Measurements from ENCODE around the gene STAMBP. TPM values are rescaled to one million over a fixed set of nuclear protein-coding genes. Genes with fewer than 3 reads are reported as not detected.

Gene STAMBP
- total and polyA plus RNA-seq, 2 of the 13 experiments (the other 11 are each of a cell fraction or from before 2014, with no cell fraction given), result 49.6 to 53.2 TPM

DNA sequence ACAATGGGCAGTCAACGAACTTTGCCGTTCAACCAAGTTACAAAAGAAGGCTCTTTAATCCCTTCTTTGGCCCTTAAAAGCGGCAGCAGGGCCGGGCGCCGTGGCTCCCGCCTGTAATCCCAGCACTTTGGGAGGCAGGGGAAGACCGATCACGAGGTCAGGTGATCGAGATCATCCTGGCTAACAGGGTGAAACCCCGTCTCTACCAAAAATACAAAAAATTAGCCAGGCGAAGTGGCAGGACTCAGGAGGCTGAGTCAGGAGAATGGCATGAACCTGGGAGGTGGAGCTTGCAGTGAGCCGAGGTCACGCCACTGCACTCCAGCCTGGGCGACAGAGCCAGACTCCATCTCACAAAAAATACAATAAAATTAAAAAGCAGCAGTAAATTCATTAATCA is 45.4 kb upstream of the STAMBP start (continued):
- TF ChIP-seq PHF8 (CRISPR knock-in tag; IDR thresholded peaks at IDR 0.05) (peak; percentile 42), JUND (CRISPR knock-in tag; IDR thresholded peaks at IDR 0.05) (peak; percentile 88), ZNF136 (CRISPR knock-in tag; IDR thresholded peaks at IDR 0.05; ENCODE audit: low read depth) (peak; percentile 54; the same call in 1 of the 2 replicates), ZNF629 (CRISPR knock-in tag; conservative IDR thresholded peaks at IDR 0.05) (peak; percentile 92), ZNF121 (CRISPR knock-in tag; IDR thresholded peaks at IDR 0.05) (peak; percentile 73), ZNF891 (CRISPR knock-in tag; IDR thresholded peaks at IDR 0.05) (0 out of 2 replicates have a peak, but pooled peaks have one; percentile 27), ZNF501 (CRISPR knock-in tag; IDR thresholded peaks at IDR 0.05) (peak; percentile 88), SOX5 (CRISPR knock-in tag; IDR thresholded peaks at IDR 0.05; ENCODE audit: borderline replicate concordance) (peak; percentile 24; the same call in 1 of the 2 replicates), JUN (CRISPR knock-in tag; IDR thresholded peaks at IDR 0.05) (peak; percentile 61; the same call in 1 of the 2 replicates)
- TF ChIP-seq, protein P1, sequence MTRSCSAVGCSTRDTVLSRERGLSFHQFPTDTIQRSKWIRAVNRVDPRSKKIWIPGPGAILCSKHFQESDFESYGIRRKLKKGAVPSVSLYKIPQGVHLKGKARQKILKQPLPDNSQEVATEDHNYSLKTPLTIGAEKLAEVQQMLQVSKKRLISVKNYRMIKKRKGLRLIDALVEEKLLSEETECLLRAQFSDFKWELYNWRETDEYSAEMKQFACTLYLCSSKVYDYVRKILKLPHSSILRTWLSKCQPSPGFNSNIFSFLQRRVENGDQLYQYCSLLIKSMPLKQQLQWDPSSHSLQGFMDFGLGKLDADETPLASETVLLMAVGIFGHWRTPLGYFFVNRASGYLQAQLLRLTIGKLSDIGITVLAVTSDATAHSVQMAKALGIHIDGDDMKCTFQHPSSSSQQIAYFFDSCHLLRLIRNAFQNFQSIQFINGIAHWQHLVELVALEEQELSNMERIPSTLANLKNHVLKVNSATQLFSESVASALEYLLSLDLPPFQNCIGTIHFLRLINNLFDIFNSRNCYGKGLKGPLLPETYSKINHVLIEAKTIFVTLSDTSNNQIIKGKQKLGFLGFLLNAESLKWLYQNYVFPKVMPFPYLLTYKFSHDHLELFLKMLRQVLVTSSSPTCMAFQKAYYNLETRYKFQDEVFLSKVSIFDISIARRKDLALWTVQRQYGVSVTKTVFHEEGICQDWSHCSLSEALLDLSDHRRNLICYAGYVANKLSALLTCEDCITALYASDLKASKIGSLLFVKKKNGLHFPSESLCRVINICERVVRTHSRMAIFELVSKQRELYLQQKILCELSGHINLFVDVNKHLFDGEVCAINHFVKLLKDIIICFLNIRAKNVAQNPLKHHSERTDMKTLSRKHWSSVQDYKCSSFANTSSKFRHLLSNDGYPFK (CRISPR knock-in tag; IDR thresholded peaks at IDR 0.05; ENCODE audit: borderline replicate concordance), result peak; percentile 44; the same call in 1 of the 2 replicates
- TF ChIP-seq, protein P2, sequence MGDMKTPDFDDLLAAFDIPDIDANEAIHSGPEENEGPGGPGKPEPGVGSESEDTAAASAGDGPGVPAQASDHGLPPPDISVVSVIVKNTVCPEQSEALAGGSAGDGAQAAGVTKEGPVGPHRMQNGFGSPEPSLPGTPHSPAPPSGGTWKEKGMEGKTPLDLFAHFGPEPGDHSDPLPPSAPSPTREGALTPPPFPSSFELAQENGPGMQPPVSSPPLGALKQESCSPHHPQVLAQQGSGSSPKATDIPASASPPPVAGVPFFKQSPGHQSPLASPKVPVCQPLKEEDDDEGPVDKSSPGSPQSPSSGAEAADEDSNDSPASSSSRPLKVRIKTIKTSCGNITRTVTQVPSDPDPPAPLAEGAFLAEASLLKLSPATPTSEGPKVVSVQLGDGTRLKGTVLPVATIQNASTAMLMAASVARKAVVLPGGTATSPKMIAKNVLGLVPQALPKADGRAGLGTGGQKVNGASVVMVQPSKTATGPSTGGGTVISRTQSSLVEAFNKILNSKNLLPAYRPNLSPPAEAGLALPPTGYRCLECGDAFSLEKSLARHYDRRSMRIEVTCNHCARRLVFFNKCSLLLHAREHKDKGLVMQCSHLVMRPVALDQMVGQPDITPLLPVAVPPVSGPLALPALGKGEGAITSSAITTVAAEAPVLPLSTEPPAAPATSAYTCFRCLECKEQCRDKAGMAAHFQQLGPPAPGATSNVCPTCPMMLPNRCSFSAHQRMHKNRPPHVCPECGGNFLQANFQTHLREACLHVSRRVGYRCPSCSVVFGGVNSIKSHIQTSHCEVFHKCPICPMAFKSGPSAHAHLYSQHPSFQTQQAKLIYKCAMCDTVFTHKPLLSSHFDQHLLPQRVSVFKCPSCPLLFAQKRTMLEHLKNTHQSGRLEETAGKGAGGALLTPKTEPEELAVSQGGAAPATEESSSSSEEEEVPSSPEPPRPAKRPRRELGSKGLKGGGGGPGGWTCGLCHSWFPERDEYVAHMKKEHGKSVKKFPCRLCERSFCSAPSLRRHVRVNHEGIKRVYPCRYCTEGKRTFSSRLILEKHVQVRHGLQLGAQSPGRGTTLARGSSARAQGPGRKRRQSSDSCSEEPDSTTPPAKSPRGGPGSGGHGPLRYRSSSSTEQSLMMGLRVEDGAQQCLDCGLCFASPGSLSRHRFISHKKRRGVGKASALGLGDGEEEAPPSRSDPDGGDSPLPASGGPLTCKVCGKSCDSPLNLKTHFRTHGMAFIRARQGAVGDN (CRISPR knock-in tag; IDR thresholded peaks at IDR 0.05), result peak; percentile 72
- TF ChIP-seq, protein P3, sequence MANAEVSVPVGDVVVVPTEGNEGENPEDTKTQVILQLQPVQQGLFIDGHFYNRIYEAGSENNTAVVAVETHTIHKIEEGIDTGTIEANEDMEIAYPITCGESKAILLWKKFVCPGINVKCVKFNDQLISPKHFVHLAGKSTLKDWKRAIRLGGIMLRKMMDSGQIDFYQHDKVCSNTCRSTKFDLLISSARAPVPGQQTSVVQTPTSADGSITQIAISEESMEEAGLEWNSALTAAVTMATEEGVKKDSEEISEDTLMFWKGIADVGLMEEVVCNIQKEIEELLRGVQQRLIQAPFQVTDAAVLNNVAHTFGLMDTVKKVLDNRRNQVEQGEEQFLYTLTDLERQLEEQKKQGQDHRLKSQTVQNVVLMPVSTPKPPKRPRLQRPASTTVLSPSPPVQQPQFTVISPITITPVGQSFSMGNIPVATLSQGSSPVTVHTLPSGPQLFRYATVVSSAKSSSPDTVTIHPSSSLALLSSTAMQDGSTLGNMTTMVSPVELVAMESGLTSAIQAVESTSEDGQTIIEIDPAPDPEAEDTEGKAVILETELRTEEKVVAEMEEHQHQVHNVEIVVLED (CRISPR knock-in tag; IDR thresholded peaks at IDR 0.05; ENCODE audit: borderline replicate concordance), result peak; percentile 35; the same call in 1 of the 2 replicates
- TF ChIP-seq, protein P4, sequence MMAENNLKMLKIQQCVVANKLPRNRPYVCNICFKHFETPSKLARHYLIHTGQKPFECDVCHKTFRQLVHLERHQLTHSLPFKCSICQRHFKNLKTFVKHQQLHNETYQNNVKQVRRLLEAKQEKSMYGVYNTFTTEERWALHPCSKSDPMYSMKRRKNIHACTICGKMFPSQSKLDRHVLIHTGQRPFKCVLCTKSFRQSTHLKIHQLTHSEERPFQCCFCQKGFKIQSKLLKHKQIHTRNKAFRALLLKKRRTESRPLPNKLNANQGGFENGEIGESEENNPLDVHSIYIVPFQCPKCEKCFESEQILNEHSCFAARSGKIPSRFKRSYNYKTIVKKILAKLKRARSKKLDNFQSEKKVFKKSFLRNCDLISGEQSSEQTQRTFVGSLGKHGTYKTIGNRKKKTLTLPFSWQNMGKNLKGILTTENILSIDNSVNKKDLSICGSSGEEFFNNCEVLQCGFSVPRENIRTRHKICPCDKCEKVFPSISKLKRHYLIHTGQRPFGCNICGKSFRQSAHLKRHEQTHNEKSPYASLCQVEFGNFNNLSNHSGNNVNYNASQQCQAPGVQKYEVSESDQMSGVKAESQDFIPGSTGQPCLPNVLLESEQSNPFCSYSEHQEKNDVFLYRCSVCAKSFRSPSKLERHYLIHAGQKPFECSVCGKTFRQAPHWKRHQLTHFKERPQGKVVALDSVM (CRISPR knock-in tag; IDR thresholded peaks at IDR 0.05), result peak; percentile 45; the same call in 1 of the 2 replicates
- TF ChIP-seq, protein P5, sequence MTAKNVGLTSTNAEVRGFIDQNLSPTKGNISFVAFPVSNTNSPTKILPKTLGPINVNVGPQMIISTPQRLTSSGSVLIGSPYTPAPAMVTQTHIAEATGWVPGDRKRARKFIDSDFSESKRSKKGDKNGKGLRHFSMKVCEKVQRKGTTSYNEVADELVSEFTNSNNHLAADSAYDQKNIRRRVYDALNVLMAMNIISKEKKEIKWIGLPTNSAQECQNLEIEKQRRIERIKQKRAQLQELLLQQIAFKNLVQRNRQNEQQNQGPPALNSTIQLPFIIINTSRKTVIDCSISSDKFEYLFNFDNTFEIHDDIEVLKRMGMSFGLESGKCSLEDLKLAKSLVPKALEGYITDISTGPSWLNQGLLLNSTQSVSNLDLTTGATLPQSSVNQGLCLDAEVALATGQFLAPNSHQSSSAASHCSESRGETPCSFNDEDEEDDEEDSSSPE (CRISPR knock-in tag; IDR thresholded peaks at IDR 0.05), result 0 out of 2 replicates have a peak, but pooled peaks have one; percentile 26
- TF ChIP-seq, protein P6, sequence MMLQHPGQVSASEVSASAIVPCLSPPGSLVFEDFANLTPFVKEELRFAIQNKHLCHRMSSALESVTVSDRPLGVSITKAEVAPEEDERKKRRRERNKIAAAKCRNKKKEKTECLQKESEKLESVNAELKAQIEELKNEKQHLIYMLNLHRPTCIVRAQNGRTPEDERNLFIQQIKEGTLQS (CRISPR knock-in tag; IDR thresholded peaks at IDR 0.05), result peak; percentile 93
